HUES6 (cell line): ENCODE results near the gene TPM1.

Experiments
- H3K27ac ChIP-seq: 2 replicates; pipeline ENCODE4 v1.7.0; 2013; ENCODE audit warnings: low read depth, mild to moderate bottlenecking, low read length, inconsistent platforms
- H3K27me3 ChIP-seq: 2 replicates; pipeline ENCODE4 v1.6.1; 2013; ENCODE audit warnings: low read length; ENCODE audit not compliant: control insufficient read depth, insufficient read depth
- H3K36me3 ChIP-seq: 2 replicates; pipeline ENCODE4 v1.6.1; 2013; ENCODE audit warnings: low read length; ENCODE audit not compliant: control insufficient read depth, insufficient read depth
- H3K4me1 ChIP-seq: 2 replicates; pipeline ENCODE4 v1.6.1; 2013; ENCODE audit warnings: low read length; ENCODE audit not compliant: control insufficient read depth, insufficient read depth
- H3K4me3 ChIP-seq: 2 replicates; pipeline ENCODE4 v1.5.1; 2013; ENCODE audit warnings: low read depth, low read length
- H3K9ac ChIP-seq: one replicate; pipeline ENCODE4 v1.6.1; 2013; ENCODE audit warnings: mild to moderate bottlenecking, low read length
- H3K9me3 ChIP-seq: 2 replicates; pipeline ENCODE4 v1.6.1; 2013; ENCODE audit warnings: low read depth, low read length; ENCODE audit not compliant: control insufficient read depth, insufficient read depth

TPM1 gene

GRCh38 chr15:63067976-63068743 is 25.6 kb downstream of the TPM1 start:
- H3K9me3 ChIP-seq = no peaks in the 10 kb centered on the region
- no peak overlapping the region for H3K4me3 ChIP-seq
- H3K4me1 ChIP-seq = no peaks in the 10 kb centered on the region
- peaks cover 84% of the 10 kb centered on the region for H3K36me3 ChIP-seq
- no peak overlapping the region for H3K9ac ChIP-seq
- H3K27ac ChIP-seq = no peak overlapping the region
- H3K27me3 ChIP-seq = no peaks in the 10 kb centered on the region

GRCh38 chr15:63069616-63070090 is 27.1 kb downstream of the TPM1 start:
- Histone ChIP-seq H3K9ac (no peak overlapping the region), H3K27me3 (no peaks in the 10 kb centered on the region), H3K27ac (no peak overlapping the region), H3K4me1 (no peaks in the 10 kb centered on the region; the same call in 1 of the 2 replicates), H3K9me3 (no peaks in the 10 kb centered on the region), H3K36me3 (peaks cover 70% of the 10 kb centered on the region), H3K4me3 (no peak overlapping the region)

DNA sequence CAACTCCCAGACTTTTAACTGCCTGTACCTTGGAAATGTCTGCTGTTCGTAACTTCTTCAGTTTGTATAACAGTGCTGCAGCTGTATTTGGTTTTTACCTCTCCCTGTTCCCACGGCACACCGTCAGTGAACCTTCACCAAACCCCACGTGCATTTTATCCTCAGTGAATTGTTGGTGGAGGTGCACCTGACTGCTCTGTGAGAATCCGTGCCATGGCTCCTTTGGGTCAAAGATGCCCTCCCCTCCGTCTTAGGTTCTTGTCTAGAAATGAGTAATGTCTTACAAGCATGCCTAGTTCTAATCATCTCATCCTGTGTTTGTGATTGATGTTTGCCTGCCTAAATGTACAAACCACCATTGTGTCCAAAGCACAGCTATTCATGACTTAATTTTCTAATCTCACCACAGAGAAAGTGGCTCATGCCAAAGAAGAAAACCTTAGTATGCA is 28.2 kb downstream of the TPM1 start:
- no peak overlapping the region for H3K9ac ChIP-seq
- no peak overlapping the region for H3K4me3 ChIP-seq
- H3K4me1 ChIP-seq = peaks cover 10% of the 10 kb centered on the region
- peaks cover 60% of the 10 kb centered on the region for H3K36me3 ChIP-seq
- H3K27ac ChIP-seq = no peak overlapping the region
- no peaks in the 10 kb centered on the region for H3K27me3 ChIP-seq
- H3K9me3 ChIP-seq = no peaks in the 10 kb centered on the region

DNA sequence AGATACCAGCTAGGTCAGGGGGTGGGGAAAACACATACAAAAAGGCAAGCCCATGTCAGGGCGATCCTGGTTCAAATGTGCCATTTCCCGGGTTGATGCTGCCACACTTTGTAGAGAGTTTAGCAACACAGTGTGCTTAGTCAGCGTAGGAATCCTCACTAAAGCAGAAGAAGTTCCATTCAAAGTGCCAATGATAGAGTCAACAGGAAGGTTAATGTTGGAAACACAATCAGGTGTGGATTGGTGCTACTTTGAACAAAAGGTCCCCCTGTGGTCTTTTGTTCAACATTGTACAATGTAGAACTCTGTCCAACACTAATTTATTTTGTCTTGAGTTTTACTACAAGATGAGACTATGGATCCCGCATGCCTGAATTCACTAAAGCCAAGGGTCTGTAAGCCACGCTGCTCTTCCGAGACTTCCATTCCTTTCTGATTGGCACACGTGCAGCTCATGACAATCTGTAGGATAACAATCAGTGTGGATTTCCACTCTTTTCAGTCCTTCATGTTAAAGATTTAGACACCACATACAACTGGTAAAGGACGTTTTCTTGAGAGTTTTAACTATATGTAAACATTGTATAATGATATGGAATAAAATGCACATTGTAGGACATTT is 28.9 kb downstream of the TPM1 start:
- H3K27ac ChIP-seq = no peak overlapping the region
- peaks cover 53% of the 10 kb centered on the region for H3K36me3 ChIP-seq
- H3K9ac ChIP-seq = no peak overlapping the region
- H3K4me1 ChIP-seq = peaks cover 17% of the 10 kb centered on the region
- no peaks in the 10 kb centered on the region for H3K9me3 ChIP-seq
- no peaks in the 10 kb centered on the region for H3K27me3 ChIP-seq
- H3K4me3 ChIP-seq = no peak overlapping the region

GRCh38 chr15:63072023-63072650 is 29.6 kb downstream of the TPM1 start:
- Histone ChIP-seq H3K9ac (no peak overlapping the region), H3K36me3 (peaks cover 45% of the 10 kb centered on the region), H3K4me1 (peaks cover 24% of the 10 kb centered on the region), H3K27ac (no peak overlapping the region), H3K27me3 (no peaks in the 10 kb centered on the region), H3K4me3 (no peak overlapping the region), H3K9me3 (no peaks in the 10 kb centered on the region)

DNA sequence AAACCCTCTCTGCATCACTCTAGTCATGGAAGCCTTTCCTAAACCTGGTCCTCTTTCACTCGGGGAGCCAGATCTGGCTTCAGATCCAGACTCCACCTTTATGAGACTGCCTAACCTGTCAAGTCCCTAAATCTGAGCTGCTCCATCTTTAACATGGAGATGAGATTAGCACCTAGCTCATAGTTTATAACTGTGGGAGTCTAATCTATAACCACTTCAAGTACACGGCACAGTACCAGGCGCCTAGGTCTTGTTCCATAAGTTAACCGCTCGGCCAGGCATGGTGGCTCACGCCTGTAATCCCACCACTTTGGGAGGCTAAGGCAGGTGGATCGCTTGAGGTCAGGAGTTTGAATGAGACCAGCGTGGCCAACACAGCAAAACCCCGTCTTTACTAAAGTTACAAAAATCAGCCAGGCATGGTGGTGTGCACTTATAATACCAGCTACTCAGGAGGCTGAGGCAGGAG is 30.3 kb downstream of the TPM1 start:
- Histone ChIP-seq H3K27ac (no peak overlapping the region), H3K27me3 (no peaks in the 10 kb centered on the region), H3K36me3 (peaks cover 38% of the 10 kb centered on the region), H3K9ac (no peak overlapping the region), H3K9me3 (no peaks in the 10 kb centered on the region), H3K4me3 (no peak overlapping the region), H3K4me1 (peaks cover 31% of the 10 kb centered on the region)

GRCh38 chr15:63073497-63074172 is 31.1 kb downstream of the TPM1 start:
- H3K4me1 ChIP-seq = peaks cover 39% of the 10 kb centered on the region
- H3K9ac ChIP-seq = no peak overlapping the region
- no peak overlapping the region for H3K4me3 ChIP-seq
- peaks cover 30% of the 10 kb centered on the region for H3K36me3 ChIP-seq
- no peak overlapping the region for H3K27ac ChIP-seq
- no peaks in the 10 kb centered on the region for H3K9me3 ChIP-seq
- H3K27me3 ChIP-seq = no peaks in the 10 kb centered on the region

DNA sequence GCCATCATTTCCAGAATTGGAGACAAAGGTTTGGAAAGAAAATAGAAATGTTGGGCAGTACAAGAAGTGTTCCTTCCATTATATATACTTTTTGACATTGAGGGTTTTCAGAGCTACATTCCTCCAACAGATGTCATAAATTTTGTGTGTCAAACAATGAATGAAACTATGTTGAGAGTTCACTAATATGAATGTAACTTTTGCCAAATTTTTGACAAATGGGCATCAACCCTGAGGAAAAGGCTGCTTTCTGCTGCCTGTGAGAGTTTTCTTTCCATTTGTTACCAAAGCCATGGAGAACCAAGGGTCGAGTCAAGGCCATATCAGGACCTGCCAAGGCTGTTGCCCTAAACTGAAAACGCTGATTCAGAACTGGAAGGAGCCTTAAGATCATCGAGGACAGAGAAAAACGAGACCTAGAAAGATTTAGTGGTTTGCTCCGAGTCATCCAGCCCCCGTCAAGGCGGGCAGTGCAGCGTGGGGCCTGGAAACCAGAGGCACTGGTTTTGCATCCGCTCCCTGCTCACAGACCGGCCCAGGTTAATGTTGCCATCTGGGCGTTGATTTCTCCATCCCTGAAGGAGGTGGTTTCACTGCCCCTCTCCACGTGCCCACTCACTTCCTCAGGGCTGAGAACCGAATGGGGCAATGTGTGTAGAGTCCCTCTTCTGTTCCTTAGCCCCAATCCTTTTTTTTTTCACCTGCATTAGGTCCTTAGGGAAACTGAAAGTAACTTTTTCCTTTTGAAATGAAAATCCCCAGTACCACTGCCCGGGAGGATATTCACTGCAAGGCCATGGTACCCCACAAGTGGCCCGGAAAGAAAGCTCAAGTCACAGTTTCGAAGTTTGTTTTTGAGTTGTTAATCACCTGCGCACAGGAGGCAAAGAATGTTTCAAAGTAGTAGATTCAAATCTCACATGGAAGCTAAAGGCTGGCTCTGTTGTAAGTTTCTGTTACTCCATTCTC is 32.8 kb downstream of the TPM1 start:
- Histone ChIP-seq H3K4me1 (peaks cover 49% of the 10 kb centered on the region), H3K36me3 (peaks cover 19% of the 10 kb centered on the region), H3K27me3 (no peaks in the 10 kb centered on the region), H3K27ac (peak overlapping the region; percentile 72), H3K4me3 (no peak overlapping the region), H3K9ac (peak overlapping the region; percentile 67), H3K9me3 (no peaks in the 10 kb centered on the region)

- Histone ChIP-seq H3K27ac (peak overlapping the region; percentile 72), H3K4me3 (no peak overlapping the region), H3K4me1 (peaks cover 56% of the 10 kb centered on the region), H3K27me3 (no peaks in the 10 kb centered on the region), H3K36me3 (peaks cover 10% of the 10 kb centered on the region), H3K9me3 (no peaks in the 10 kb centered on the region), H3K9ac (peak overlapping the region; percentile 67)
These were observed 33.6 kb downstream of the TPM1 start for GRCh38 chr15:63075984-63076713.
